Gastroesophageal sphincter (tissue), 4 donors: ENCODE results near the gene GRK1. TPM values are rescaled to one million over a fixed set of nuclear protein-coding genes. Genes with fewer than 3 reads are reported as not detected.

Source experiments
- ATAC-seq: fragments of 150-250 bp; one replicate; pipeline ENCODE4 v1.9.1; 2016; ENCODE audit warnings: mild to moderate bottlenecking, moderate library complexity
- H3K27ac ChIP-seq, 4 donors: fragments of 200-600 bp; sonication (generic) in 3 of 4; 1 replicate in 3 of 4; 2 replicates in 1 of 4; pipeline ENCODE4 v1.5.1; 2016 to 2019
- H3K27me3 ChIP-seq: fragments of 200-600 bp; sonication (generic); one replicate; pipeline ENCODE4 v1.5.1; 2019
- H3K36me3 ChIP-seq, 2 donors: fragments of 200-600 bp; sonication (generic); one replicate each; pipeline ENCODE4 v1.5.1; 2019; ENCODE audit warnings: control low read depth in 1 of 2
- H3K4me1 ChIP-seq, 3 donors: fragments of 200-600 bp; sonication (generic); 1 replicate in 2 of 3; 2 replicates in 1 of 3; pipeline ENCODE4 v1.5.1; 2016 to 2019; ENCODE audit warnings: control low read depth in 2 of 3
- H3K4me3 ChIP-seq, 2 donors: fragments of 200-600 bp; sonication (generic); one replicate each; pipeline ENCODE4 v1.5.1; 2019; ENCODE audit warnings: mild to moderate bottlenecking in 1 of 2, moderate library complexity in 1 of 2
- H3K9me3 ChIP-seq, 3 donors: fragments of 200-600 bp; sonication (generic); one replicate each; pipeline ENCODE4 v1.5.1; 2017 to 2019; ENCODE audit warnings: control low read depth in 2 of 3
- EP300 ChIP-seq: sonication (generic); formaldehyde crosslinking; IDR thresholded peaks from one replicate; pipeline ENCODE4 v1.6.1; 2017; ENCODE audit warnings: antibody characterized with exemption, mild to moderate bottlenecking
- POLR2A ChIP-seq, 2 donors: fragments of 450-650 bp; IDR thresholded peaks; one replicate each; pipeline ENCODE4 v1.6.1; 2017; ENCODE audit warnings: antibody characterized with exemption in 2 of 2, mild to moderate bottlenecking in 2 of 2, moderate library complexity in 1 of 2
- POLR2AphosphoS5 ChIP-seq: sonication (generic); formaldehyde crosslinking; IDR thresholded peaks from one replicate; pipeline ENCODE4 v1.6.1; 2017; ENCODE audit warnings: antibody characterized with exemption
- whole genome bisulfite sequencing, 2 donors: methylation state at CpG; one replicate each; pipeline ENCODE4 v1.1.5; 2018; ENCODE audit warnings: low coverage in 1 of 2; 5-methylcytosine and 5-hydroxymethylcytosine counted together
- total RNA-seq, 4 donors: library from RNA; depleted of rRNA; stranded (reverse); fragments of >200 nt; gene quantifications; one replicate each; pipeline ENCODE4 v1.1.0, GENCODE V29; 2016
- TF ChIP-seq, protein P1 (sequence below), 4 experiments: fragments of 200-600 bp in 2 of 4; fragments of 450-650 bp in 2 of 4; sonication (generic) in 1 of 4; IDR thresholded peaks; one replicate each; pipeline ENCODE4 v1.5.1; 2017 to 2019; ENCODE audit warnings: antibody characterized with exemption in 4 of 4, mild to moderate bottlenecking in 2 of 4, moderate library complexity in 2 of 4

The GRK1 gene
- total RNA-seq, 4 donors from 2014 or later, result 0.15 TPM; not detected in 3

- H3K9me3 ChIP-seq, result no peaks in the 10 kb centered on the region
- H3K4me1 ChIP-seq, result no peaks in the 10 kb centered on the region
- no peak overlapping the region for H3K4me3 ChIP-seq
- TF ChIP-seq, protein P1, sequence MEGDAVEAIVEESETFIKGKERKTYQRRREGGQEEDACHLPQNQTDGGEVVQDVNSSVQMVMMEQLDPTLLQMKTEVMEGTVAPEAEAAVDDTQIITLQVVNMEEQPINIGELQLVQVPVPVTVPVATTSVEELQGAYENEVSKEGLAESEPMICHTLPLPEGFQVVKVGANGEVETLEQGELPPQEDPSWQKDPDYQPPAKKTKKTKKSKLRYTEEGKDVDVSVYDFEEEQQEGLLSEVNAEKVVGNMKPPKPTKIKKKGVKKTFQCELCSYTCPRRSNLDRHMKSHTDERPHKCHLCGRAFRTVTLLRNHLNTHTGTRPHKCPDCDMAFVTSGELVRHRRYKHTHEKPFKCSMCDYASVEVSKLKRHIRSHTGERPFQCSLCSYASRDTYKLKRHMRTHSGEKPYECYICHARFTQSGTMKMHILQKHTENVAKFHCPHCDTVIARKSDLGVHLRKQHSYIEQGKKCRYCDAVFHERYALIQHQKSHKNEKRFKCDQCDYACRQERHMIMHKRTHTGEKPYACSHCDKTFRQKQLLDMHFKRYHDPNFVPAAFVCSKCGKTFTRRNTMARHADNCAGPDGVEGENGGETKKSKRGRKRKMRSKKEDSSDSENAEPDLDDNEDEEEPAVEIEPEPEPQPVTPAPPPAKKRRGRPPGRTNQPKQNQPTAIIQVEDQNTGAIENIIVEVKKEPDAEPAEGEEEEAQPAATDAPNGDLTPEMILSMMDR (IDR thresholded peaks at IDR 0.05), result no peak
- no peak for TF ChIP-seq POLR2A (IDR thresholded peaks at IDR 0.05)
- TF ChIP-seq POLR2AphosphoS5, result no peak
- no peak for TF ChIP-seq EP300
- WGBS, 2 donors, result 67 to 80% methylated on average over 1 to 2 of the region's 17 CpGs
- H3K36me3 ChIP-seq, result peaks cover 0 to 70% of the 10 kb centered on the region in 2 donors
- ATAC-seq, result no peak
- no peaks in the 10 kb centered on the region for H3K27me3 ChIP-seq
- no peak overlapping the region for H3K27ac ChIP-seq
Observed at GRCh38 chr13:113629866-113630265, 37.2 kb upstream of the GRK1 start.

GRCh38 chr13:113630296-113630695, 36.7 kb upstream of the GRK1 start:
- no peaks in the 10 kb centered on the region for H3K4me1 ChIP-seq
- no peak for TF ChIP-seq POLR2A (IDR thresholded peaks at IDR 0.05)
- no peak for TF ChIP-seq POLR2AphosphoS5
- TF ChIP-seq, protein P1 (IDR thresholded peaks at IDR 0.05), result no peak
- no peak for TF ChIP-seq EP300
- H3K4me3 ChIP-seq, result no peak overlapping the region
- no peak for ATAC-seq
- H3K27me3 ChIP-seq, result no peaks in the 10 kb centered on the region
- H3K36me3 ChIP-seq, result peaks cover 0 to 75% of the 10 kb centered on the region in 2 donors
- H3K27ac ChIP-seq, result no peak overlapping the region
- 86 to 87% methylated on average over 8 to 10 of the region's 11 CpGs for WGBS, 2 donors
- H3K9me3 ChIP-seq, result no peaks in the 10 kb centered on the region

- H3K4me1 ChIP-seq, result no peaks in the 10 kb centered on the region
- TF ChIP-seq POLR2A (IDR thresholded peaks at IDR 0.05) (no peak), EP300 (no peak), POLR2AphosphoS5 (no peak)
- TF ChIP-seq, protein P1 (IDR thresholded peaks at IDR 0.05), result no peak
- no peak overlapping the region for H3K4me3 ChIP-seq
- H3K36me3 ChIP-seq, result peaks cover 0 to 80% of the 10 kb centered on the region in 2 donors
- H3K27ac ChIP-seq, result no peak overlapping the region
- H3K27me3 ChIP-seq, result no peaks in the 10 kb centered on the region
- no peaks in the 10 kb centered on the region for H3K9me3 ChIP-seq
- no peak for ATAC-seq
- no CpG with 5 or more reads among the region's 6 CpGs for WGBS, 2 donors
Observed at GRCh38 chr13:113630804-113631203, 36.2 kb upstream of the GRK1 start.

DNA sequence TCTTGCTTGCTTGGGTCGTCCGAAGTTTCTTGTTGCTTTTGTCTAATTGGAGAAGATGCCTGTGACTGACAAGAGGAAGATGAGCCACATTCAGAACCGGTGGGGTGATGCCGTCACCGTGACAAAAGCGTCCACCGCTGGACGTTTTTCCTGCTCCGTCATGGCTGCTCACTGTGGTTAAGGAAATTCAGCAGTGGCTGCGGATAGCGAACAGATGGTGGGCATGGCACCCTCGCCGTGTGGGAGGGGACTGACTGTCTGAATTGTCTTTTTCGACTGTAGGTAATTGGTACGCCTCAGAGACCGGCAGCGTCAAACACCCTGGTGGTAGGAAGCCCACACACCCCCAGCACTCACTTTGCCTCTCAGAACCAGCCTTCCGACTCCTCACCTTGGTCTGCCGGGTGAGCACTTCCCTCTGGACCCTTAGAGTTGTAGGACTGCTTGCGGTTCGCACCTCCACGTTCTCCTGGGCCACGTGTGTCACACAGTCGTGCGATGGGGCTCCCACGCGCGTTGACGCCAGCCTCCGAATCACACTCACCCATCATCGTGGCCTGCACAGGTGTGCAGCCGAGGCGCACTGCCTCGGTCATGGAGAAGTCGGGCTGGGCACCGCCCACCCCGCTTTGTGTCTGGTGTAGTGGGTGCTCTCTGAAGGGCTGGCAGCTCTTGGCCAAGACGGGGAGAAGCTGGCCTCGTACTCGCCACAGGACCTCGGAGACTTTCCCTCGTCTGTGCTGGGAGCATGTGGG, 35.5 kb upstream of the GRK1 start:
- TF ChIP-seq, protein P1 (IDR thresholded peaks at IDR 0.05), result no peak
- TF ChIP-seq POLR2AphosphoS5, result no peak
- no peak for TF ChIP-seq EP300
- no peak for TF ChIP-seq POLR2A (IDR thresholded peaks at IDR 0.05)
- Histone ChIP-seq H3K4me3 (no peak overlapping the region), H3K9me3 (no peaks in the 10 kb centered on the region), H3K4me1 (no peaks in the 10 kb centered on the region), H3K27me3 (no peaks in the 10 kb centered on the region), H3K36me3 (peaks cover 0 to 87% of the 10 kb centered on the region in 2 donors), H3K27ac (no peak overlapping the region)
- no peak for ATAC-seq
- WGBS, 2 donors, result 93 to 96% methylated on average over 11 to 21 of the region's 42 CpGs
